ENCODE results near the gene GALNT10. TPM values are rescaled to one million over a fixed set of nuclear protein-coding genes. Genes with fewer than 3 reads are reported as not detected.

Gene GALNT10
- total and polyA plus RNA-seq, 2 experiments from 2014 or later = 3.2 to 12.9 TPM

- no peaks in the 10 kb centered on the region for H3K9me2 ChIP-seq (ENCODE audit: insufficient read depth)
- no peaks in the 10 kb centered on the region for H3K79me2 ChIP-seq (replicated peaks; ENCODE audit: insufficient read depth)
- H3K4me1 ChIP-seq (ENCODE audit: insufficient read depth) = no peaks in the 10 kb centered on the region; the same call in 1 of the 2 replicates
- no peaks in the 10 kb centered on the region for H3F3A ChIP-seq (replicated peaks; ENCODE audit: low read depth)
- TF ChIP-seq ZNF331 (CRISPR knock-in tag; IDR thresholded peaks at IDR 0.05; ENCODE audit: low read depth) = no peak
- TF ChIP-seq ZNF462 (CRISPR knock-in tag; IDR thresholded peaks at IDR 0.05) = no peak
- TF ChIP-seq REST (IDR thresholded peaks at IDR 0.05; ENCODE audit: unreplicated experiment) = no peak
- TF ChIP-seq EZH2 (IDR thresholded peaks at IDR 0.05; ENCODE audit: low read depth, unreplicated experiment) = no peak
- no peak for TF ChIP-seq POLR2AphosphoS5 (IDR thresholded peaks at IDR 0.05; ENCODE audit: low read depth)
- no peak for TF ChIP-seq CTCF (conservative IDR thresholded peaks at IDR 0.05; ENCODE audit: low read depth in 2 of 2)
- no peak for TF ChIP-seq ZNF114 (CRISPR knock-in tag; IDR thresholded peaks at IDR 0.05)
- TF ChIP-seq NANOG (IDR thresholded peaks at IDR 0.05; ENCODE audit: borderline replicate concordance) = no peak
- TF ChIP-seq ETS1 (IDR thresholded peaks at IDR 0.05) = no peak
- no peak for TF ChIP-seq EZH2phosphoT487 (IDR thresholded peaks at IDR 0.05; ENCODE audit: unreplicated experiment)
- TF ChIP-seq STAT1 (IDR thresholded peaks at IDR 0.05; ENCODE audit: unreplicated experiment) = no peak
- no peak for TF ChIP-seq CREB1 (CRISPR knock-in tag; IDR thresholded peaks at IDR 0.05; ENCODE audit: low read depth)
- TF ChIP-seq JUNB (IDR thresholded peaks at IDR 0.05; ENCODE audit: unreplicated experiment) = no peak
- H3K9me3 Mint-ChIP-seq = no peaks in the 10 kb centered on the region
- no peaks in the 10 kb centered on the region for H3K36me3 Mint-ChIP-seq (ENCODE audit: low read depth)
- peaks cover 4% of the 10 kb centered on the region for H3K27me3 Mint-ChIP-seq (ENCODE audit: insufficient read depth, low read depth, poor library complexity)
- H3K36me3 ChIP-seq (ENCODE audit: insufficient read depth) = no peaks in the 10 kb centered on the region
- peaks cover 20% of the 10 kb centered on the region for H3K4me1 Mint-ChIP-seq
- H4K20me1 ChIP-seq (replicated peaks; ENCODE audit: insufficient read depth) = no peaks in the 10 kb centered on the region
- ATAC-seq = no peak
- H3K4me3 ChIP-seq = no peak overlapping the region
- no peak for DNase-seq (ENCODE audit: low spot score)
- no peak overlapping the region for H3K27ac ChIP-seq (ENCODE audit: low read depth)
- no peaks in the 10 kb centered on the region for H3K27me3 ChIP-seq (ENCODE audit: insufficient read depth)
- no peak overlapping the region for H3K4me3 Mint-ChIP-seq
- H3K4me2 ChIP-seq = no peak overlapping the region
- H3K27ac Mint-ChIP-seq = no peak overlapping the region
- no peak overlapping the region for H2AFZ ChIP-seq
Measured at GRCh38 chr5:154145268-154145667, 45.3 kb upstream of the GALNT10 start.

Data from GM23338 (cell line).